NT2/D1 (cell line): ENCODE measurements around the gene MEIS1.

ENCODE experiments used
- YY1 ChIP-seq: IDR thresholded peaks from 2 replicates; pipeline ENCODE4 v1.6.1; 2011; ENCODE audit not compliant: insufficient read length, insufficient read depth
- ZNF274 ChIP-seq: IDR thresholded peaks from 2 replicates; pipeline ENCODE4 v1.6.1; 2011; ENCODE audit warnings: mild to moderate bottlenecking, low read depth, low read length

GRCh38 chr2:66544258-66544657 lies 109.3 kb downstream of the MEIS1 start:
- TF ChIP-seq ZNF274: no peak
- no peak for TF ChIP-seq YY1
